Subcutaneous abdominal adipose tissue (tissue), 5 donors: ENCODE measurements around the gene AGL.
"Not testable (repeated sequence)": the region's sequence is repeated elsewhere in the genome, so short reads cannot be mapped to it uniquely, and the experiment has no call there.

ENCODE experiments used
- H3K27ac ChIP-seq: one replicate; pipeline ENCODE4 v1.7.0; 2013; ENCODE audit warnings: low read depth, mild to moderate bottlenecking, inconsistent platforms, low read length, moderate library complexity
- H3K27me3 ChIP-seq, 5 donors: one replicate each; pipeline ENCODE4 v1.7.0; 2013; ENCODE audit warnings: low read length in 5 of 5, inconsistent platforms in 1 of 5; ENCODE audit not compliant: control insufficient read depth in 5 of 5, insufficient read depth in 4 of 5
- H3K36me3 ChIP-seq, 5 donors: one replicate each; pipeline ENCODE4 v1.7.0; 2013; ENCODE audit warnings: low read length in 5 of 5; ENCODE audit not compliant: control insufficient read depth in 5 of 5, insufficient read depth in 5 of 5
- H3K4me1 ChIP-seq, 5 donors: one replicate each; pipeline ENCODE4 v1.7.0; 2013; ENCODE audit warnings: low read length in 5 of 5, mild to moderate bottlenecking in 3 of 5, moderate library complexity in 1 of 5; ENCODE audit not compliant: control insufficient read depth in 5 of 5, insufficient read depth in 5 of 5
- H3K4me3 ChIP-seq, 5 donors: one replicate each; pipeline ENCODE4 v1.7.0; 2013; ENCODE audit warnings: low read length in 5 of 5, low read depth in 1 of 5
- H3K9ac ChIP-seq, 5 donors: one replicate each; pipeline ENCODE4 v1.7.0; 2013; ENCODE audit warnings: low read length in 5 of 5, mild to moderate bottlenecking in 4 of 5, moderate library complexity in 3 of 5
- H3K9me3 ChIP-seq, 5 donors: one replicate each; pipeline ENCODE4 v1.7.0; 2013; ENCODE audit warnings: low read length in 5 of 5; ENCODE audit not compliant: control insufficient read depth in 5 of 5
- donor health status: healthy.
- donor health status: healthy.
- donor health status: healthy.
- donor health status: healthy.
- donor health status: healthy.

Gene AGL

GRCh38 chr1:99956755-99957154 lies 106.6 kb downstream of the AGL start:
- no peak overlapping the region for H3K9ac ChIP-seq
- peaks cover 0 to 5% (median 0%) of the 10 kb centered on the region in 5 donors for H3K4me1 ChIP-seq
- no peak overlapping the region for H3K4me3 ChIP-seq
- H3K36me3 ChIP-seq = no peaks in the 10 kb centered on the region
- H3K9me3 ChIP-seq = peaks cover 0 to 6% (median 0%) of the 10 kb centered on the region in 5 donors
- H3K27me3 ChIP-seq = no peaks in the 10 kb centered on the region
- no peak overlapping the region for H3K27ac ChIP-seq

GRCh38 chr1:99957818-99958217 lies 107.7 kb downstream of the AGL start:
- no peaks in the 10 kb centered on the region for H3K36me3 ChIP-seq
- H3K9ac ChIP-seq = no peak overlapping the region
- H3K27ac ChIP-seq = no peak overlapping the region

GRCh38 chr1:99959189-99959705 lies 109.1 kb downstream of the AGL start:
- H3K9me3 ChIP-seq, H3K27me3 ChIP-seq, H3K4me1 ChIP-seq, H3K36me3 ChIP-seq, H3K27ac ChIP-seq, H3K9ac ChIP-seq, H3K4me3 ChIP-seq: not testable (repeated sequence)

More at GRCh38 chr1:99957818-99958217, 107.7 kb downstream of the AGL start:
- Histone ChIP-seq H3K27me3 (no peaks in the 10 kb centered on the region), H3K4me3 (no peak overlapping the region), H3K4me1 (peaks cover 0 to 5% (median 0%) of the 10 kb centered on the region in 5 donors), H3K9me3 (peaks cover 0 to 6% (median 0%) of the 10 kb centered on the region in 5 donors)

GRCh38 chr1:99960260-99960659 lies 110.1 kb downstream of the AGL start:
- H3K9ac ChIP-seq, H3K27ac ChIP-seq, H3K36me3 ChIP-seq, H3K9me3 ChIP-seq, H3K27me3 ChIP-seq, H3K4me1 ChIP-seq, H3K4me3 ChIP-seq: not testable (repeated sequence)

- Histone ChIP-seq H3K9me3 (no peaks in the 10 kb centered on the region), H3K4me1 (no peaks in the 10 kb centered on the region), H3K27me3 (no peaks in the 10 kb centered on the region), H3K9ac (no peak overlapping the region), H3K4me3 (no peak overlapping the region), H3K27ac (no peak overlapping the region), H3K36me3 (no peaks in the 10 kb centered on the region)
Observed at GRCh38 chr1:99963041-99963795, 113.1 kb downstream of the AGL start.

GRCh38 chr1:99964806-99965205 lies 114.6 kb downstream of the AGL start:
- Histone ChIP-seq H3K36me3 (no peaks in the 10 kb centered on the region), H3K9me3 (no peaks in the 10 kb centered on the region), H3K27me3 (no peaks in the 10 kb centered on the region), H3K9ac (no peak overlapping the region), H3K4me1 (peaks cover 0 to 9% (median 9%) of the 10 kb centered on the region in 5 donors), H3K4me3 (no peak overlapping the region), H3K27ac (no peak overlapping the region)

- no peaks in the 10 kb centered on the region for H3K36me3 ChIP-seq
- H3K27ac ChIP-seq = no peak overlapping the region
- H3K9ac ChIP-seq = no peak overlapping the region
- H3K27me3 ChIP-seq = no peaks in the 10 kb centered on the region
- H3K9me3 ChIP-seq = no peaks in the 10 kb centered on the region
- H3K4me1 ChIP-seq = peaks cover 0 to 15% (median 14%) of the 10 kb centered on the region in 5 donors
- H3K4me3 ChIP-seq = no peak overlapping the region
Observed at GRCh38 chr1:99965646-99966375, 115.7 kb downstream of the AGL start.

GRCh38 chr1:99968214-99968613 lies 118.1 kb downstream of the AGL start:
- no peaks in the 10 kb centered on the region for H3K36me3 ChIP-seq
- no peaks in the 10 kb centered on the region for H3K27me3 ChIP-seq
- no peaks in the 10 kb centered on the region for H3K9me3 ChIP-seq
- no peak overlapping the region for H3K9ac ChIP-seq
- no peak overlapping the region for H3K4me3 ChIP-seq
- H3K27ac ChIP-seq = no peak overlapping the region
- peaks cover 0 to 18% (median 16%) of the 10 kb centered on the region in 5 donors for H3K4me1 ChIP-seq

- H3K4me1 ChIP-seq = peaks cover 0 to 18% (median 16%) of the 10 kb centered on the region in 5 donors
- H3K9me3 ChIP-seq = no peaks in the 10 kb centered on the region
- H3K9ac ChIP-seq = peak overlapping the region; percentile 82 to 93 (median 85)
- peak overlapping the region; percentile 92 to 99 (median 97) for H3K4me3 ChIP-seq
- no peaks in the 10 kb centered on the region for H3K27me3 ChIP-seq
- H3K36me3 ChIP-seq = no peaks in the 10 kb centered on the region
- H3K27ac ChIP-seq = peak overlapping the region; percentile 51
Observed at GRCh38 chr1:99969260-99969728, 119.1 kb downstream of the AGL start.
